Osteoblast (primary cell): ENCODE results near the gene RPS2. TPM values are rescaled to one million over a fixed set of nuclear protein-coding genes. Genes with fewer than 3 reads are reported as not detected.

Experiments
- DNase-seq: peaks from one replicate; pipeline ENCODE4 v3.0.0; 2011; ENCODE audit warnings: low spot score, mixed read lengths; ENCODE audit not compliant: insufficient read length; ENCODE audit errors: missing footprints
- H2AFZ ChIP-seq: 2 replicates; pipeline ENCODE4 v1.6.0; 2011; ENCODE audit warnings: mild to moderate bottlenecking, low read length
- H3K27ac ChIP-seq: 2 replicates; pipeline ENCODE4 v1.5.1; 2011; ENCODE audit warnings: mild to moderate bottlenecking, low read depth, low read length, moderate library complexity
- H3K27me3 ChIP-seq: 2 replicates; pipeline ENCODE4 v1.6.0; 2012; ENCODE audit warnings: mild to moderate bottlenecking, control low read depth, inconsistent platforms, low read length, moderate library complexity; ENCODE audit not compliant: insufficient read depth
- H3K36me3 ChIP-seq: 2 replicates; pipeline ENCODE4 v1.5.1; 2011; ENCODE audit warnings: mild to moderate bottlenecking, low read length, control low read depth, moderate library complexity; ENCODE audit not compliant: insufficient read depth
- H3K4me1 ChIP-seq: 2 replicates; pipeline ENCODE4 v1.5.1; 2011; ENCODE audit warnings: mild to moderate bottlenecking, low read length, control low read depth, moderate library complexity; ENCODE audit not compliant: insufficient read depth
- H3K4me2 ChIP-seq: 2 replicates; pipeline ENCODE4 v1.6.0; 2011; ENCODE audit warnings: mild to moderate bottlenecking, low read length; ENCODE audit not compliant: insufficient read depth
- H3K4me3 ChIP-seq: fragments of 200-600 bp; sonication (generic); 3 replicates; pipeline ENCODE4 v1.5.1; 2012; ENCODE audit warnings: mild to moderate bottlenecking, low read length, inconsistent platforms; ENCODE audit not compliant: insufficient read depth
- H3K79me2 ChIP-seq: 2 replicates; pipeline ENCODE4 v1.6.0; 2012; ENCODE audit warnings: mild to moderate bottlenecking, low read length, control low read depth, inconsistent platforms; ENCODE audit not compliant: insufficient read depth
- H3K9me3 ChIP-seq: 2 replicates; pipeline ENCODE4 v1.5.1; 2011; ENCODE audit warnings: low read depth, low read length, control low read depth
- H4K20me1 ChIP-seq: 2 replicates; pipeline ENCODE4 v1.6.0; 2012; ENCODE audit warnings: mild to moderate bottlenecking, low read length, control low read depth; ENCODE audit not compliant: insufficient read depth
- total RNA-seq: library from RNA; depleted of rRNA; stranded (reverse); fragments of >200 nt; gene quantifications from 2 replicates; pipeline ENCODE4 v1.2.3, GENCODE V29; 2012
- TF ChIP-seq, protein P1 (sequence below): IDR thresholded peaks from 2 replicates; pipeline ENCODE4 v1.5.1; 2011; ENCODE audit warnings: mild to moderate bottlenecking, low read depth, low read length, moderate library complexity; ENCODE audit errors: extremely low read depth

The RPS2 gene
- total RNA-seq, 1 donor: 2,359 TPM

DNA sequence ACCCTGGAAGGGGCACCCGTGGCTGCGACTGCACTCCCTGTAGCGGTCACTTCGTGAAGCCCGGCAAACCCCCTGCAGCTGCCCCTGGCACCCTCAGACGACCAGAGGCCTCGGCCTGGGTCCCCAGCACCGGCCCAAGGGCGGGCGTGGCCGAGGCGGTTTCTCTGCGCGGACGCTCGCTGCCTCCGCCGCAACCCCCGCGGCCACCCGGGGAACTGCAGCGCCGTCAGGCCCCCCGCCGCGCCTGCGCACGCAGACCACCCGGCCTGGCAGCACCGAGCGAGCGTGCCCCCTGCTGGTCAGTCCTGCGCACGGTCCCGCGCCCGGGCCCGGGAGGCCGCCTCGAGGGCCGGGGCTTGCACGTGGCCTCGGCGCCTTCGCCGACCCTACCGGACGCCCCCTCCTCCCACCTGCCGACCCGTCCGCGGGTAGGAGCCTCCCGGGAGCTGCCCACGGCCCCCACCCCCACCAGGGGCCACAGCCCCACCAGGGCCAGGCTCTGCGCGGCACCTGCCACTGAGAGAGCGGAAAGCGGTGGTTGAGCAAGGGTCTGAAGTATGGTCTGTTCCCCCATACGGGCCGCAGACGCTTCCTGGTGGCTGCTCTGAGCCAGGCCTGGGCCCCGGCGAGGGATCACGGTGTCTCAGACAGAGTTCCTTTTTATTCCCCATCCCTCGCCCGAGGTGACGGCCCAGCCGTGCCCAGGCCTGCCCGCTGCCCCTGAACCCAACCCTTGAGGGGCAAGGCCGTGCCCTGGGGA is 34.9 kb downstream of the RPS2 start:
- Histone ChIP-seq H3K4me2 (peak overlapping the region; percentile 84), H3K4me1 (no peaks in the 10 kb centered on the region), H3K27ac (no peak overlapping the region), H3K27me3 (peaks cover 9% of the 10 kb centered on the region), H3K4me3 (peak overlapping the region; percentile 73), H4K20me1 (no peaks in the 10 kb centered on the region), H3K9me3 (no peaks in the 10 kb centered on the region), H2AFZ (peak overlapping the region; percentile 85), H3K36me3 (no peaks in the 10 kb centered on the region), H3K79me2 (no peaks in the 10 kb centered on the region)
- DNase-seq: peak; percentile 100
- TF ChIP-seq, protein P1, sequence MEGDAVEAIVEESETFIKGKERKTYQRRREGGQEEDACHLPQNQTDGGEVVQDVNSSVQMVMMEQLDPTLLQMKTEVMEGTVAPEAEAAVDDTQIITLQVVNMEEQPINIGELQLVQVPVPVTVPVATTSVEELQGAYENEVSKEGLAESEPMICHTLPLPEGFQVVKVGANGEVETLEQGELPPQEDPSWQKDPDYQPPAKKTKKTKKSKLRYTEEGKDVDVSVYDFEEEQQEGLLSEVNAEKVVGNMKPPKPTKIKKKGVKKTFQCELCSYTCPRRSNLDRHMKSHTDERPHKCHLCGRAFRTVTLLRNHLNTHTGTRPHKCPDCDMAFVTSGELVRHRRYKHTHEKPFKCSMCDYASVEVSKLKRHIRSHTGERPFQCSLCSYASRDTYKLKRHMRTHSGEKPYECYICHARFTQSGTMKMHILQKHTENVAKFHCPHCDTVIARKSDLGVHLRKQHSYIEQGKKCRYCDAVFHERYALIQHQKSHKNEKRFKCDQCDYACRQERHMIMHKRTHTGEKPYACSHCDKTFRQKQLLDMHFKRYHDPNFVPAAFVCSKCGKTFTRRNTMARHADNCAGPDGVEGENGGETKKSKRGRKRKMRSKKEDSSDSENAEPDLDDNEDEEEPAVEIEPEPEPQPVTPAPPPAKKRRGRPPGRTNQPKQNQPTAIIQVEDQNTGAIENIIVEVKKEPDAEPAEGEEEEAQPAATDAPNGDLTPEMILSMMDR: peak; percentile 68

DNA sequence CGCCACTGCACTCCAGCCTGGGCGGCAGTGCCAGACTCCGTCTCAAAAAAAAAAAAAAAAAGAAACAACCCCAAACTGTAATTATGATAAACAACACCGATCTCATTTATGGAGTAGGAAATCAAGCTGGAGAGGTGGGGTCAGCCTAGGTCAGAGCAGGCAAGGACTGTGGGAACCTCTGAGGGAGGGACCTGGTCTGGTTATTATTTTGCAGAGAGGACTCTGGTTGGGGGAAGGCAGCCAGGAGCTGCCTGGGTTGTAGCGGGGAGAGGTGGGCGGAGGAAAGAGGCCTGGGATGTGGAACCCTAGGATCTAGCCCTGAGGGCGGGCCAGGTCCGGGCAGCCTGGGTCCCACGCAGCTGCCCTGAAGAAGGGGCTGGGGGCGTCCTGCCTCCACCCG is 35.5 kb downstream of the RPS2 start:
- Histone ChIP-seq H3K27me3 (peaks cover 15% of the 10 kb centered on the region), H4K20me1 (no peaks in the 10 kb centered on the region), H3K4me3 (peak overlapping the region; percentile 73), H2AFZ (peak overlapping the region; percentile 85), H3K4me1 (no peaks in the 10 kb centered on the region), H3K9me3 (no peaks in the 10 kb centered on the region), H3K4me2 (peak overlapping the region; percentile 84), H3K79me2 (no peaks in the 10 kb centered on the region), H3K36me3 (no peaks in the 10 kb centered on the region), H3K27ac (no peak overlapping the region)
- DNase-seq: peak; percentile 95
- TF ChIP-seq, protein P1: no peak

DNA sequence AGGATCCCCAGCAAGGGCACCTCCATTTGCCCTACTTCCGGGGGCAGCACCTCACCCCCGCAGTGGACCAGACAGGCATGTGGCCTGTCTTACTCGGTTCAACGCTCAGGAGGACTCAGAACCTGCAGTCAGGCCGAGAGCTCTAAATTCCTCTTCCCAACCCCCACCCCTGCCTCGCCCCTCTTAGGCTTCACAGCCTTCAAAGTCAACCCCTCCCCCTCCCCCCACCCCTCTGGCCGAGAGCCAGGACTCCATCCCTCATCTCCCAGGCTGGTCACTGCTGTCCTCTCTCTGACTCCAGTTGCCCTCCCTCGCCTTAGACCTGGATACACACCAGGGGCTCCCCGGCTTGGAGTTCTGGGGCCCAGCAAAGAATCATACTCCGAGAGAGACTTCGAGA is 38.4 kb downstream of the RPS2 start:
- TF ChIP-seq, protein P1: no peak
- no peak overlapping the region for H3K4me2 ChIP-seq
- H3K79me2 ChIP-seq: no peaks in the 10 kb centered on the region
- H3K36me3 ChIP-seq: no peaks in the 10 kb centered on the region
- H3K27ac ChIP-seq: no peak overlapping the region
- DNase-seq: no peak
- no peak overlapping the region for H2AFZ ChIP-seq
- H3K4me3 ChIP-seq: no peak overlapping the region
- H3K4me1 ChIP-seq: no peaks in the 10 kb centered on the region
- H3K27me3 ChIP-seq: peaks cover 37% of the 10 kb centered on the region
- H3K9me3 ChIP-seq: no peaks in the 10 kb centered on the region
- no peaks in the 10 kb centered on the region for H4K20me1 ChIP-seq

DNA sequence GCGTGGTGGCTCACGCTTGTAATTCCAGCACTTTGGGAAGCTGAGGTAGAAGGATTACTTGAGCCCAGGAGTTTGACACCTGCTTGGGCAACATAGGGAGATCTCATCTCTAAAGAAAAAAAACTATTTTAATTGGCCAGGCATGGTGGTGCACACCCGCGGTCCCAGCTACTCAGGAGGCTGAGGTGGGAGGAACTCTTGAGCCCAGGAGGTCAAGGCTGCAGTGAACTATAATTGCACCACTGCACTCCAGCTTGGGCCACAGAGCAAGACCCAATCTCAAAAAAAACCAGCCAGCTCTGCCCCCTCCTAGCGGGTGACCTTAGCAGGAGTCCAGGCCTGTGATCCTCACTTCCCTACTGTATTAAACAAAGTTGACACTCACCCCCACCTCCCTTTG is 40.5 kb downstream of the RPS2 start:
- Histone ChIP-seq H4K20me1 (peaks cover 3% of the 10 kb centered on the region), H3K79me2 (no peaks in the 10 kb centered on the region), H3K4me2 (no peak overlapping the region), H3K27ac (no peak overlapping the region), H2AFZ (no peak overlapping the region), H3K27me3 (peaks cover 56% of the 10 kb centered on the region), H3K9me3 (no peaks in the 10 kb centered on the region), H3K4me1 (no peaks in the 10 kb centered on the region), H3K36me3 (no peaks in the 10 kb centered on the region), H3K4me3 (no peak overlapping the region)
- TF ChIP-seq, protein P1: no peak
- no peak for DNase-seq
